GM21390 (cell line): ENCODE data around the gene PAFAH1B1.

Experiments
- ATAC-seq: cut with Tn5 transposase; IDR thresholded peaks from one replicate; pipeline ENCODE4 v1.9.1; 2021; ENCODE audit not compliant: unreplicated experiment

Gene PAFAH1B1

DNA sequence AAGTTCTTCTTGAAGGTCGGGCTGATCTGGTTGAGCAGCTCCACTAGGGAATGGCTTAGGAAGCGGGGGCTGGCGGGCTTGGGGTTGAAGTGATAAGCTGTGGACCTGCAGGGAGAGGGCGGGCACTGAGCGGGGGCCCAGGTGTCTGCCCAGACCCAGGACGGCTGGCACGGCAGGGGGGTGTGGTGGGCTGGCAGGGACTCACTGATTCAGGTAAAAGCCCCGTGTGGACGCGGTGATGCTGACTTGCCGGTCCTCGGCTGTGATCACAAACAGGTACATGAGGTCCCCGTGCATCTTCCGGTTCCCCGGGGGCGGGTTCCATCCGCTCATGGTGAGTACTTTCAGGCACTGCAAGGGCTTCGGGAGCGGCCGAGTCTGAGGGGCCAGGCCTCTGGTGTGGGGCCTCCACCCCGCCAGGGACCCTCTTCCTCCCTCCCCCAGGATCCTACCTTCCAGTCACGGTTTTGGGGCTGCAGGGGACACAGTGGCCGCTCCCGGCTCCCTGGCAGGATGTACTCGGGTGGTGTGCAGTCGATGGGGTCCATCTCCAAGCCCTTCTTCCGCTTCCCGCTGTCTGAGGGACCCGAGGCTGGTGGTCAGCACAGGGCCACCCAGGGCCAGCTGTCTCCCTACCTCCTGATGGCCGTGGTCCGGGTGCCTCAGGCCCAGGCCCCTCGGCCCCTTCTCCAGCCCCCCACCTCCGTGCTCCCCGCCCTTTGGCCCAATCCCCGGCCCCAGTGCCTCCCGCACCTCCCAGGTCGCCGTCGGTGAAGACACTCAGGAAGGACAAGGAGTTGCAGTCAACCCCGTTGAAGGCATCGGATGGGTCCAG is 107.9 kb downstream of the PAFAH1B1 start:
- ATAC-seq, result no peak

DNA sequence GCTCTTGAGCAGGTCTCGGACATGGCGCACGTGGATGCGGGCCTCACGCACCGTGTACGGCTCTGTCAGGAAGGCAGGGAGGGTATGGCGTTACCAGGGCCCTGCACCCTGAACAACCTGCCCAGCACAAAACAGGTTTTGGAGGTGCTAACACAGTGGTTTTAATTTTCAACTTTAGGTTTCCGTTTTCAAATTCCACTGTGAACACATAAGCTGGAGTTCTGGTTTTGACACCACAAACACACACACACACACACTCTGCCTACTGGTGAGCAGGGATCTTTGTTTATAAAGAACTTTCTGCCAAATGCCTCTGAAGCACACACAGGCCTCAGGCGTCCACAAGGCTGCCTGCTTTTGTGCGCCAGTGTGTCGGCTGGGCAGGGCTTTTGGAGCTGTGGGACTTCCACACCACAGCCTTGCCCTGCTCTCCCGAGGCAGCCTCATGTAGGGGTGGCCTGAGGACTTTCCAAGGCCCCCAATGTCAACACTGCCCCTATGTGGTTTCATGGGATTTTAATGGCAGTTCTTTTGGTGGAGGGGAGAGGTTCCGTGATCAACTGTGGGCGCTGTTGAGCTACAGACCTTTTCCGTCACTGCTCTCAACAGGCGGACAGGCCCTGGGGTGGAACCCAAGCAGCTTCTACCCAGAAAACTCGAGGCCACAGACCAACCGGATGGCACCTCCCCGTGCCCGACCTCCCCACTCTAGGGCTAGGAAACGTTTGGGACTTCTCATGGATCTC is 108.7 kb downstream of the PAFAH1B1 start:
- no peak for ATAC-seq

DNA sequence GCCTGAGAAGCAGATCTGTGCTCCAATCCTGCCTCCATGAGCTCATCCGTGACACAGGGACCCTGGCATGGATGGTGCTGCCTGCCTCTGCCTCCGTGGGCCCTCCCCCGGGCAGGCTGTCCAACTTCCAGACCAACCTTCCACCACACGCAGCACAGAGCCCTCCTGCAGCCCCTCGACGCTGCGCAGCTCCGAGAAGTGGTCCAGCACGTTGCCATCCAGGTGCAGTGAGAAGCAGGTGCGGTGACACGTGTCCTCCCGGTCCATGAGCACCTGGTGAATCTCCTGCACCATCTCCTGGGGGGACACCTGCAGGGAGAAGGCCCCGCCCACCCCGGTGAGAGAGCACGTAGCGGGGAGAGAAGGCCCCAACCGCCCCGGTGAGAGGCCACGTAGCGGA is 109.7 kb downstream of the PAFAH1B1 start:
- no peak for ATAC-seq

DNA sequence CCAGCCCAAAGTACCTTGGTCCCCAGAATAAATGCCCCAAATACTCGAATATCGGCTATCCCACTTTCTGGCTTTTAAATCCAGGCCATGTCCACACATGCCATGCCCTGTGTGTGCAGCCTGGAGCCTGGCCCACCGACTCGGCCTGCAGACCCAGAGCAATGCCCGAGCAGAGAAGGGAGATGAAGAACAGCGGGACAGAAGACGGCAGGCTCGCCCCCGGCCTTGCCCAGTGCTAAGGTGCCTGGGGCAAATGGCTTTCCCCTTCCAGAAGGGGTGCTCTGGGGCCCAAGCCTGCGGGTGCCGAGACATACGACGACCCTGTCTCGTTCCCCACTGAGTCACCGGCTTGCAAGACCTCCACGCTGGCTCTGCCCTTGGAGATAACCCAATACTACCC is 110.2 kb downstream of the PAFAH1B1 start:
- no peak for ATAC-seq

DNA sequence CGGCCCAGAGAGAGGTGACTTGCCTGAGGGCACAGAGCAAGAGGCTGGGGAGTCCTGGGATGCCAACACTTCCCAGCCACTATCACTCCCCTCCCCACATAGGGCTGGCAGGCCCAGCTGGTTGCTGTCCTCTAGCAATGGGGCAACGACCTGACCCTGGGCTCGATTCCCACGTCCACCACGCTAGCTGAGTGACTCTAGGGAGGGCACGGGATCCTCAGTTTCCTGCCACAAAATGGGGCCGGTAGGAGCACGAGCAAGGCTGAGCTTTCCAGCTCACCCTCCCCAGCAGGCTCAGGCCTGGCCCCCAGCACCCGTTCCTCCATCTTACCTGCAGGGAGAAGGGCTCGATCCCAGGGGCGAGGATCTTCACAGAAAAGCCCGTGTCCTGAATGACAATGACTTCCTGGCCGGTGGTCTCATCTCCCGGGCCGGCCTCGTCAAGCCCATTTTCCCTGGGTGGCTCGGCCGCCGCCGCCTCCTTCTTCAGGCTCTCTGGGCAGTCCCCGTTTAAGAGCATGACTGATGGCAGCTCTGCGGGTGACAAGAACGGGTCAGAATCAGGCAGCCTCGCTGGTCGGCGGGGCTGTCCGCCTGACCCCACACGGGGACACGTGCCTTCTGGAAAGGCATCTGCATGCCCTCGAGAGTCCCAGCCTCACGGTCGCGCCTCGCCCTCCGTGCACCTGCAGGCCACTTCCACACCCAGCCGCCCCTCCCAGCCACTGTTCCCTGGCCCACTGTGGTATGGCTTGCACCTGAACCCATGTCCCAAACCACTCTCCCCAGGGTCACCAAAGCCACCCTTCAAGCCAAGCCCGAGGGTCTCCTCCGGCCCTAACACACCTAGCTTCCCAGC is 110.8 kb downstream of the PAFAH1B1 start:
- no peak for ATAC-seq

DNA sequence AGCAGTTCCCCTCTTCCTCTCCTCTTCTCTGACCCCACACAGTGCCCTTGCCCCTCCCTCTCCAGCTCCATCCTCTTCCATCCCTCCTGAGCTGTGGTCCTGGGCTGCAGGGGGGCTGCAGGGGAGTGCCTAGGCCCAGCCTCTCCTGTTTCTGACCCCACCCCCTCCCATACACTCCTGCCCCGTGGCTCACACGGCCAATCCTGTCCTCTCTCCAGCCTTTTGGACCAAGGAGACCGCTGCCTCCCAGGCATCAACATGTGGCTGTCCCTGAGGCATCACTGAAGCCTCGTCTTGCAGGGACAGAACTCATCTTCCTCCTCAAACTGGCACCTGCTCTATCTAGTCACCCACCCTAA is 111.4 kb downstream of the PAFAH1B1 start:
- ATAC-seq, result no peak

DNA sequence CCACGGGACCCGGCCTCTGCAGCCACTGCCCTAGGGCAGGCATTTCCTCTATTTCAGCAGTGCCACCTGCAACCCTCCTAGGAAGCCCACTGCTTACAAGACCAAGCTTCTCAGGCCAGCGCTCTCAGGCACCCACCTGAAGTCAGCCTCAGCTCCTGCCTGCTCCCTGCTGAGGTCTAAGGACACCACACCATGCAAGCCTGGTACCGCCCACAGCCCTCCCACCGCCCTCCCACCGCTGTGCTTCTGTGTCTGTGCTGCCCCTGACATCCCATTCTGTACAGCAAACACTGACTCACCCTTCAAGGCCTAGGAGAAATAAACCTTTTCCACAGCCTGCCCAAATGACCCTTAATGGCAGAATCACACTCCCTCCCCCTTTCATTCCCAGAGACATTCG is 111.8 kb downstream of the PAFAH1B1 start:
- ATAC-seq, result no peak

DNA sequence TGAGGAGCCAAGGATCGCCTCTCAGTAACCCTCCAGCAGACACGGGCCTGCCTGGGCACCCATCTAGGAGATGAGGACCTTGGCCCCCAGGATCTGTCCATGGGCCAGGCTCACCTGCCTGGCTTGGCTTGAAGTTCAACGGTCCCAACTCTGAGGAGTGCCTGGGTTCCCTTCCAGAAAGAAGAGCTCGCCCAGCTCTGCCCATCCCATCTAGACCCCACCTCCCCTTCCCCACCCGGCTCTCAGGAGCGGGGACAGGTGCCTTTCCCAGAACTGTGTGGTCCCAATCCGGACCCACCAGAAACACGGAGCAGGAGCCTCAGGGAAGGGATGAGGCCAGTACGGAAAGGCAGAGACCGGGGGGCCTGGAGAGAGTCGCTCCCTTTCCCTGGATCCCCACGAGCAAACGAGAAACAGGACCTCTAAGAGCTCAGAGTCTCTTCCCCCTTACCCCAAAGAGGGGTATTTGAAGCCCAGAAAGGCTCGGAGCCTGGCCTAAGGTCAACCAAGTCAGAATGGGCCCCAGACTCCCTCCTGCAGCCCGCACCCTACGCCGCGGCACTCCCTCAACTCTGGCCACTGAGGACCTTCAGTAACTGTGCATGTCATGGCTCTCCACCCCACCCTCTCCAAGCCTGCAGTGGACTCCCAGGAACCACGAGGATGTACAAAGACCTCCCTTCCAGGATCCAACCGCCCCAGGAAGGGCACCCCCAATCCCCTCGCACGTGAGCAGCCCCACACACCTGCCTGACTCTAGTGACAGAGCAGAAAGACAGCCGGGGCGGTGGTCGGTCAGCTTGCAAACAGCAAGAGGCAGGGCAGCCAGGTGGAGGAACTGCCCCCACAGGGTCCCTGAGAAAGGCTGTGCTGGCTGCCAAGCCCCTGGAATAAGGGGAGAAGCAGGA is 112.7 kb downstream of the PAFAH1B1 start:
- ATAC-seq, result no peak

DNA sequence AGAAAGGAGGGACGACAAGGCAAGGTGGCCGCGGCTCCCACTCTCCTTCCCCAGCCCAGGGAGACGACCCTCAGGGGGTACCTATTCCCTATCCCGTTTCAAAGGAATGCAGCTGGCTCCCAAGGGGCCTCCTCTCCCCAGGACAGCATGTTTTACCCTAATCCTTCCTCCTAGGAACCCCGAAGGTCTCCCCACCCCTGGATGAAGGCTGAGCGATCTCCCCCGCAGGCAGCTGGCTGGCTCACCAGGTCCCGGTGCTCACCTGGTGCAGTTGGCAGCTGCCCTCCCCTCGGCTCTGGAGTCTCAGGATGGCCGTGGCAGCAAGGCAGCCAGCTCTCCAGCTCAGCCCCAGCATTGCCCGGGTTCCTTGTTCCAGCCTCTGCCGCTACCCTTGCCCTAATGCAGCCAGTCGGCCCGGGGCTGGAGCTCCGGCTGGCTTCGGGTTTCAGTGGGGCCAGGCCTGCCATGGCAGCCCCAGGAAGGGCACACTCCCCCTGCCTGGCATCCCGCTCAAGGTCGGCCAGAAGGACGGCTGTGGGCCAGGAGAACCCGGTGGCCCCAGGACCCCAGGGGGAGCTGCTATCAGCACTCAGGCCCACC is 113.6 kb downstream of the PAFAH1B1 start:
- ATAC-seq, result no peak

DNA sequence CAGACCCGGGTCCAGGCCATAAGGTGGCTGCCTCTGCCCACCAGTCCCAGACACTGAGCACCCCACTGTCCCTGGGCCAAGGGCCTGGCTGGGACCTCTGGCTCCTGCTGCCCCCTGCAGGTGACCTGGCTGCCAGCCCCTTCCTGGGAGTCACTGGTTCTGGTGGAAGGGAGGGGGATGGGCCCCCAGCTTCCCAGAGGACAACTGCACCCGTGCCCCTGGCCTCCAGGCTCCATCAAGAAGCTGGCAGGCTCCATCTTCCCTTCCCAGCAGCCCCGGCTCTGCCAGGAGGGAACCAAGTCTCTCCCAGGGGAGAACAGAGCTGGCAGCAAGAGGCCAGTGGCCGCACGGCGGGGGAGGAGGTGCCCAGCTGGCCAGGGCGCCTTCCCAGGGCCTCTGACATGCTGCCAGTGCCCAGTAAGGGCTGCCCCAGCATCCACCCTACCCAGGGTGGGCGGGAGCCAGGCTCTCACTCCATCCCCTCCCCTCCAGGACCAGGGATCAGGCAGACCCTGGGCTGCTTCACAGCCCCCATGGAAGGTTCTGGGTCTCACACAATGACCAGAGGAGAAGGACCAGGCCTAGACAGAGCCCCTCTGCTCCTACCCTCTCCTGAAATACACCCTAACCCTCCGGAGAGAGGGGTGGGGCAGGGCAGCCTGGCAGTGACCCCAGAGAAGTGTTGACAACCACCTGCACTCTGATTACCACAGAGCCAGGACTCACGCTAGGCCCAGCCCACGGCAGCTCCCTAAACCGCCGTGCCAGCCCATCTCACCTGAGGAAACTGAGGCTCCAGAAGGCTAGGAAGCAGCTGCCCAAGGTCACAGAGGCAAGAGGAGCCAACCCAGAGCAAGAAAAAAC is 114.5 kb downstream of the PAFAH1B1 start:
- no peak for ATAC-seq

DNA sequence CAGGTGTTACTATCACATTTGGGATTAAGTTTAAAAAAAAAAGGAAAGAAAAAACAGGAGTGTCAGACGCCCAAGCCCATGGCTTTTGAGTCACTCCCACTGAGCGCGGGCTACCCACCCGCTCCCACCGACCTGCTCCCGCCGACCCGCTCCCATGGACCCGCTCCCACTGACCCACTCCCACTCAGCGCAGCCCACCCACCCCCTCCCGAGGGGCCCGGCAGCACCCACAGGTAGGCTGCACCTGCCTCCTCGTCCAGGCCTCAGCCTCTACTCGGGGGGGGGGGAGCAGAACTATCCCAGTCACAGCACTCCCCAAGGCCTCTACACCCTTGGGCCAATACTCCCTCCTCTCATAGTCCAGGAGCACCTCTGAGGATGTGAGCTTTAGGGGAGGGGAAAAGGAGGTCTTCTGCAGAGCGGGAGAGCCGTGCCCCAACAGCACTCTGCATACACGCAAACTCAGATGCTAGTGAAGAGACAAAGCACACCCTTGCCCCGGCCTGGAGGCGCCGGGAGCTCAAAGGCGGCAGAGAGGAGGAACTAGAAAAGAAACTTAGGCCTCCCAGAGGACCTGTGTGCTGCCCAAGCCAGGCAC is 115.2 kb downstream of the PAFAH1B1 start:
- ATAC-seq, result no peak

DNA sequence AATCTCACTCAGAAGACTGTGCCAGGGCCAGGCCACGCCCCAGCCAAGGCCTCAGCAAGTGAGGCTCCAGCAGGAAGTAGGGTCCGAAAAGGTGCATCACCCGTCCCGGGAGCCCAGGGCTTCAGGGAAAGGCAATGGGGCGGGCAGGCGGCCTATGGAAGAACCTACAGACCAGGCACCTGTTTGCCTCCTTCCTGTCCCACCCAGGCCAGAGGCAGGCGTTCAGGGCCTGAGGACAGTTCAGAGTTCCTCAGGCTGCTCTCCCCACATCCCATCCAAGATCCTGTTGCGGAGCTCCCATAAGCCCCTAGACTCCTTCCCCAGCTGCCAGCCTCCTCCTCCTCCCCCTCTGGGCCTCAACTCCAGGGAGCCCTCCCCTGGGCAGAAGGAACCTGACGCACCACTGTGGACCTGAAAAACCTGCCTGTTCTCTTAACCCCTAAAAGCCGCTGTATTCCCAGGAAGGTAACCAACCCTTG is 115.8 kb downstream of the PAFAH1B1 start:
- no peak for ATAC-seq

DNA sequence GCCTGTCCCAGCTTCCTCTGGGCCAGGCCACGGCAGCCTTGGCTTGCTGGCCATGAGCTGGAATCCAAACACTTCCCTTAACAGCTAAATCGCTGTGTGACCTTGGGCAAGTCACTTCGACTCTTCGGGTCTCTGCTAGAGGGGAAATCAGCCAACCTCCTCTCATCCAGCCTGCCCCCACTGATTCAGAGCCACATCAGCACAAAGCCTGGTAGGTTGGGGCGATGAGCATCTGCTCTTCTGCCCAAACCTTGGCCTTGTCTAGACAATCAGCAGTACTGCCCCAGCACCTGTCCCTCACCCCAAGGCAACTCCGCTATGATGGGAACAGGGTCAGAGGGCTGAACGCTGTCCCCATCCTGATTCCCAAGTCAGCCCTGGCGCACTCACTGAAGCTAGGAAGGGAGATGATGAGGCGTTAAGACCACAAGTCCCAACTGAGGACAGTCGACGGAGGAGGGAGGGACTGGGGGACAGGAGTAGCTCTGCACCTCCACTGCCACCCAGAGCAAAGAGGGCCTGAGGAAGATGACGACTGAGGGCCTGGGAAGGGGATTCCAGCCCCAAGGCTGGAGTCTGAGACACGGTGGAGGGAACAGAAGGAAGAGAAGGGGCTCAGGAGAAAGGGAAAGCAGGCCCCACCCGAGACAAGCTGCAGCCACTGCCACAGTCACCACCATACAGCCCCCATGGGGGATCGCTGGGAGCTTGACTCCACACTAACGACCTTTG is 116.8 kb downstream of the PAFAH1B1 start:
- ATAC-seq, result no peak

DNA sequence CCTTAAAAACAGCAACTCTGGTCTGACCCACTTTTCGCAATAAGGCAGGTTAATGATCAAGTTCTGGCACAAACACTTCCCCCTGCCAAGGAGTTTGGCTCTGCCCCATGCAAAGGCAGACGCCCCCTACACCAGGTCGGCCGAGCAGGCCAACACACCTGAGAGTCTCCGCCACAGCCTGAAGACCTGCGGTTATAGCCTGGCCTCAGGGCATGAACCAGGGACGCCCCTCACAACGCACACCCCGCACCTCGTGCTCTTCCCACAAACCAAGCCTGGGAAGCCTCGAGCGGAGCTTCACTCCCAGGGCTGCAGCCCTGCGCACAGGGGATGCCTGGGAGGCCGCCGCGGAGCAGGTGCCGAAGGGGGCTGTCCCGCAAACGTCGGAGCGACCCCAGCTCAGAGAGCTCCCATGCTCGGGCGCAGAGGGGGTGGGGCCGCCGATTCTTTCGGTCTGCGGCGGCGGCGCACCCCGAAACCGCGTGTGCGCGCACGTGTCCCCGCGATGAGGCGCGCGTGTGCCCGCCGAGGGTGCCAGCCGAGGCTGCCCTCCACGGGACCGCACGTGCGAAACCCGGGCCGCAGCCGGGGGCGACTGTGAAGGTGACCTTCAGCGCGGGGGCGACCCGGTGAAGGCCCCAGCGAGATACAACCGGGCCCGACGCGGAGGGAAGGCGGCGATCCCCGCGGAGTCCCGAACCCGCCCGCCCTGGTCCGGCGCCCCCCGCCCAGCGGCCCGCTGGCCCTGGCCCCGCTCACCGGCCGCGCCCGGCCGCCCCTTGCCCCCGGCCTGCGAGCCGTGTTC is 117.6 kb downstream of the PAFAH1B1 start:
- ATAC-seq, result peak; percentile 24

DNA sequence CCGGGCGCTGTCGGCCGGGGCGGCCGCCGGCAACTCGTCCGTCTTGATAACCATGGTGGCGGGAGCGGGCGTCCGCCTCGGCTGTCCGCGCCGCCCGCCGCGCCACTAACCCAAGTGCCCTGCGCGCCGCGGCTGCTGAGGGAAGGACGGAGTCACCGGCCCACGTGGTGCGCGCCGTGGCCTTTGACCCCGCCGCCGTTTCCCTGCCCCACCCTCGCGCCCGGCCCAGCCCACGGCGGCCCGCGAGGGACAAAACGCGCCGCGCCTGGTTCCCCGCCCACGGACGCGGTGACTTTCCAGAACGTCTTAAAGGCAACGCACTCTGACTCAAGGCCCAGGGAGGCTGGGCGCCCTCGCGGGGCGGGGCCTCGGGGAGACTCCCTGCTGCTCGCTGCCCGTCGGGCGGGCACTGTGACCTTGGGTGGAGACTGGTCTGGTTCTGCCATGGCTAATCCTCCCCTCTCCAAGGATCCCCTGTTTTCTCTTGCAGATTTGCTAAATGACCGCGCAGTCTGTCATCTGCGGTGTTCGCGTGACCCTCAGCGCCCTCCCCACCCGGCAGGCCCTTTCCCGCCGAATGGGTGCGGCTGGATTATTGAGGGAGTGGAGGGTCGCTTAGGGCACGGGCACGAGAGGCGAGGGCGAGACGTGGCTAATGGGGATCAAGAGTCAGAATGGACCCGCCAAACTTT is 118.3 kb downstream of the PAFAH1B1 start, which contains the start of gene CLUH:
TSS of gene CLUH (minus strand) at position 157 of the 692 bp plus-strand sequence. CDS start at position 54, 103 bp downstream.
- peak; percentile 70 for ATAC-seq

DNA sequence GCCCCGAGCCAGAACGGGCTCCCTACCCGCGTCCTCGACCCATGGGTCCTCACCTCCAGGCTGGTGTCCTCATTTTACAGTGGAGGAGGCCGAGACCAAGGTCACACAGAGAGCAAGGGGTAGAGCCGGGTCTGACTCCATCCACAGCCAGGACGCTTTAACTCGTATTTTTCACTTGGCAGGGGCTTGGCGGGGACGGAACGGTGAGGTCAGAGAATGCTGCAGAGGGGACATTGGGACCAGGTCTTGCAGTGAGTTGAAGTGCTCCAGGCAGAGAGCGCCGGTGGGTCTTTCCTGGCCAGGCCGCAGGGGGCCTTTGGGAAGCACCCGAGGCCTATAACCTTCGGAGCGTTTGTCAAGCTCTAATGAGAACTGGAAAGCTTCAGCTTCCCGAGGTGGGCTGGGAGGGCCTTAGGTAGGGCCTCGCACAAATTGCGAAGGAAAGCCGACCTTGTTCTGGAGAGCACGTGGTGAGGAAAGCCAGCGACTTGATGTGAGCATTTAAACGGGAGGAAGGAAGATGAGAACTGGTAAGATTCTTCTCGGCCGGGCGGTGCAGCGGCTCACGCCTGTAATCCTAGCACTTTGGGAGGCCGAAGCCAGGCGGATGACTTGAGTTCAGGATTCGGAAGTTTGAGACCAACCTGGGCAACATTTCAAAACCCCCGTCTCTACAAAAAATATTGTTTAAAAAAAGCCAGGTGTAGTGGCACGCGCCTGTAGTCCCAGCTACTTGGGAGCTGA is 119.0 kb downstream of the PAFAH1B1 start:
- ATAC-seq, result no peak
